Activated naive CD8-positive, alpha-beta T cell treated with anti-CD3 and anti-CD28 coated beads, Interleukin-2, amount 50 U/mL, for 24 hours (primary cell): ENCODE data around the gene DOK6.

ENCODE experiments used
- ATAC-seq: fragments of 150-1000 bp; cut with Tn5 transposase; one replicate; pipeline ENCODE4 v1.10.0; 2021
- DNase-seq: peaks from one replicate; pipeline ENCODE4 v3.0.0; 2021
- H3K27ac Mint-ChIP-seq: one replicate; pipeline ENCODE4 v1.8.0; 2021; ENCODE audit warnings: mild to moderate bottlenecking, mixed read lengths
- H3K27me3 Mint-ChIP-seq: one replicate; pipeline ENCODE4 v1.8.0; 2021; ENCODE audit warnings: mixed read lengths
- H3K36me3 Mint-ChIP-seq: one replicate; pipeline ENCODE4 v1.8.0; 2021; ENCODE audit warnings: low read depth, mixed read lengths
- H3K4me1 Mint-ChIP-seq: one replicate; pipeline ENCODE4 v1.8.0; 2021; ENCODE audit warnings: mixed read lengths
- H3K4me3 Mint-ChIP-seq: one replicate; pipeline ENCODE4 v1.8.0; 2021; ENCODE audit warnings: mild to moderate bottlenecking, moderate library complexity, mixed read lengths
- H3K9me3 Mint-ChIP-seq: one replicate; pipeline ENCODE4 v1.8.0; 2021; ENCODE audit warnings: mixed read lengths

DOK6 gene

DNA sequence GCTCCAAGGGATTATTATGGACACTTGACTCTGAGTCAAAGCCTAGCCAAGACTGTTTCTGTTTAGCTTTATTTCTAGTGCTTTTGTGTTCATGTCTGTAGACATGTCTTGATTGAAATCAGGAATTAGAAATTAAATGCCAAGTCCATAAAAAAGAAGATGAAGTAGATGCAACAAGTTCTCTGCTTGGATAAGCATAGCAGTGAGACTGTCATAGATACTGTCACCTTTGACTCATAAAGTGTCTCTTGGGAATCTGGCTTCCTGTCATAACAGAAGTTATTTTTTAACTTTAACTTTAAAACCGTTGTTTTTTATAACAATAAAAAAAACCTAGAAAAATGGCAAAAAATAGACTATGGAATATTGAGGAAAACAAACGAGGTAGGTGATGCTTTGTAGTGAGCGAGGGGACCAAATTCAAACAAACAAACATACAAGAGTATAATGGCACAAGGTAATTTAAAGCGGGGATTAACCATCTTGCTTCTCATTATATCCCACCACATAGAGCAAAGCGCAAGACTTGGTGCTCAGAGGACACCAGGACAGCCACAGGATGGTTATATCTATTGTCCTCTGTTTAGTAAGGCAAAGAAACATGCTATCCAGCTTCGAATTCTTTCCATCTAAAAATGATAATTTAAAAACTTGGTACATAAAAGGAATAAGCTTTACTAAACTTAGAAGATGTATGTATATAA, 482.4 kb downstream of the DOK6 start:
- peak overlapping the region; percentile 73 for H3K27ac Mint-ChIP-seq
- peaks cover 45% of the 10 kb centered on the region for H3K36me3 Mint-ChIP-seq
- no peaks in the 10 kb centered on the region for H3K27me3 Mint-ChIP-seq
- H3K4me3 Mint-ChIP-seq, result no peak overlapping the region
- ATAC-seq (no peak), DNase-seq (no peak)
- H3K4me1 Mint-ChIP-seq, result peaks cover 74% of the 10 kb centered on the region
- H3K9me3 Mint-ChIP-seq, result peaks cover 14% of the 10 kb centered on the region

DNA sequence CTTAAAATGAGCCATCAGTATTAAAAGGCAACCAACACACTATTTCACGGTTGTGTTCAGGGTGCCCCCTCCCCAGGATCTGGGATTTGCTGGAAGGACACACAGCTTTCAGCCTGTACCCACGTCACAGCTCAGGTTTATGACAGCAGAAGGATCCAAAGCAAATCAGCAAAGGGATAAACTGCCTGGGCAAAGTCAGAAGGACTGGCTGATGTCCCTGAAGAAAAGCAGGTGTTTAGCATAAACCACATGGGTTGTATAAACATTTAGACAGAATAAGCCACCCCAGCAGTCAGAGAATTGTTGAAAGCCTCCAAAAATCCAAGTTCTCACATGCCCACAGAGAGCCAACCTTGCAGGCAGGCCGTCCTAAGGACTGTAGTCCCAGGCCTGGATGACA, 483.1 kb downstream of the DOK6 start:
- peaks cover 46% of the 10 kb centered on the region for H3K36me3 Mint-ChIP-seq
- DNase-seq, result no peak
- H3K27me3 Mint-ChIP-seq, result no peaks in the 10 kb centered on the region
- H3K27ac Mint-ChIP-seq, result peak overlapping the region; percentile 95
- H3K9me3 Mint-ChIP-seq, result peaks cover 11% of the 10 kb centered on the region
- no peak for ATAC-seq
- no peak overlapping the region for H3K4me3 Mint-ChIP-seq
- H3K4me1 Mint-ChIP-seq, result peaks cover 74% of the 10 kb centered on the region

DNA sequence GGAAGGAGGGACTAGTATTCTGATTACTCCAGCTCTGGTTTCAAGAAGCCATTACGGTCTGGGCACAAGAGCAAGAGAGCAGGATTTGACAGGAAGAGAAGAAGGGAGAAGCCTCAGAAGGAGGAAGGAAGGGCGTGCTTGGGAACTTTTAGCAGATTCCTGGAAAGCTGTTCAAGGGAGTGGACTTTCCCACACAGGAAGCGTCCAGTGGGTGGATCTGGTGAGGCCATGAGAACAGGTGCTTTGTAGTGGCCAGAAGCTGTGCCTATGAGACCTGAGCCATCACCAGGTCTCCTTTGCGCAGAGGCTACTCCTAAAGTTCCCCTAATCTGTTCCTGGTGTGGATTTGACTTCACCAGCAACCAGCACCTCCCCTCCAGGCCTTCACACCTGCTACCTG, 484.7 kb downstream of the DOK6 start:
- Mint-ChIP-seq H3K9me3 (peaks cover 2% of the 10 kb centered on the region), H3K27me3 (no peaks in the 10 kb centered on the region), H3K27ac (peak overlapping the region; percentile 95), H3K4me3 (peak overlapping the region; percentile 70), H3K36me3 (peaks cover 43% of the 10 kb centered on the region), H3K4me1 (peaks cover 85% of the 10 kb centered on the region)
- DNase-seq (no peak), ATAC-seq (no peak)

DNA sequence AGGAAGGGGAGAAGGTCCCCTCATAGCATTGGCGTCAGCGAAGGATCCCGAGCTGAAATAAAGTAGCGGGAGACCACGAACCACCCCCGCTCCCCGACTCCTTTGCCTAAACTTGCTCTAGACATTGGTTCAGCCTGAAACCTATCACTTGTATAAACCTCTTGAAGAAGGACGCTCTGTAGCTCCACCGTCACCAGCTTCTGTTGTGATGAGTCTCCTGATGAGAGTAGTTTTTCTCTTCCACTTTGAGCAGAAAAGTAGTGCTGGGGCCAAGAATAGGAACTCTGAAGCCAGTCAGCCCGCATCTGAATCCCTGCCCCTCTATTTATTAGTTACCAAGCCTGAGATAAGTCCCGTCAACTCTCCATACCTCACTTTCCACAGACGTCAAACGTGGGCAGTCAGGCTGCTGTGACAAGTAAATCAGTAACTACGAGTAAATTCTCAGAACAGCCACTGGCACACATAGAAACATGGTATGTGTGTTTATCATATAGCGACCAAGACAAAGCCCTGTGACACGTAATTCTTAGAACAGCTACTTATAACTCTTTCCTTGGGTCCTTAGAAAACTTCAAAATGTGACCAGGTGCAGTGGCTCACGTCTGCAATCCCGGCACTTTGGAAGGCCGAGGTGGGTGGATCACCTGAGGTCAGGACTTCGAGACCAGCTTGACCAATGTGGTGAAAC, 485.3 kb downstream of the DOK6 start:
- DNase-seq (peak; percentile 32), ATAC-seq (peak; percentile 68)
- peaks cover 3% of the 10 kb centered on the region for H3K9me3 Mint-ChIP-seq
- peak overlapping the region; percentile 70 for H3K4me3 Mint-ChIP-seq
- no peaks in the 10 kb centered on the region for H3K27me3 Mint-ChIP-seq
- peak overlapping the region; percentile 95 for H3K27ac Mint-ChIP-seq
- H3K36me3 Mint-ChIP-seq, result peaks cover 48% of the 10 kb centered on the region
- H3K4me1 Mint-ChIP-seq, result peaks cover 90% of the 10 kb centered on the region

DNA sequence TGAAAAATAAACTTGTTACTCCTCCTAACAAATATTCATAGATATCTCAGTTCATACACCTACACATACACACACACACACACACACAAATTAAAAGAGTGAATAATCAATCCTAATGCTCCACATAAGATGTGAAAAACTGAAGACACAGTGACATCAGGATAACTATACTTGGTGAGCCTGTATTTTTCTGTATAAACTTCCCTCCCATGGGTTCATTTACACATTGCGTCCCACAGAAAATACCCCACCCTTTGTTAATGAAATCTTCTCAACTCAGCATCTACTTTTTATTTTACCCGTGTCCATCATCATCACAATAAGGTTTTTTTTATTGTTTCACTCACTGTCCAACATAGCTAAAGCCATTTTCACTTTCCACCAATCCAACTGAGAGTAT, 486.6 kb downstream of the DOK6 start:
- Mint-ChIP-seq H3K27me3 (no peaks in the 10 kb centered on the region), H3K9me3 (peaks cover 11% of the 10 kb centered on the region), H3K4me3 (peak overlapping the region; percentile 31), H3K4me1 (peaks cover 94% of the 10 kb centered on the region), H3K27ac (peak overlapping the region; percentile 92), H3K36me3 (peaks cover 60% of the 10 kb centered on the region)
- no peak for DNase-seq
- ATAC-seq, result no peak

DNA sequence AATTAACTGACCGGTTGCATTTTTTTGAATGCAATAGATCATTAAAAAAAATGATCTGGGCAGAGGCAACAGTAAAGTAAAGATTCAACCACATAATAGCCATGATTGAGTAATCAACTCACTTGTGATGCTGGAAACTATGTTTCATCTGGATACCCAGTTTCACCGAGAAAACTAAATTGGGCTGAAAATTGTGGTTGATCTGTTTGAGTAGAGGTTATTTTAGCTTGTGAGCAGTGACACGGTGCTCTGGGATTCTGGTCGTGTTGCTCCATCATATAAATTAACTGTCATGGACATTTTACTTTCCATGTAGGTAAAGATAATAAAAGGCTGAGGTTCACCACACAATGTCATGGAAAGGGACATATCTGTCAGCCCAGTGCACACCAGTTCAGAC, 488.3 kb downstream of the DOK6 start:
- H3K4me3 Mint-ChIP-seq, result peak overlapping the region; percentile 51
- peaks cover 89% of the 10 kb centered on the region for H3K4me1 Mint-ChIP-seq
- H3K27me3 Mint-ChIP-seq, result no peaks in the 10 kb centered on the region
- peaks cover 11% of the 10 kb centered on the region for H3K9me3 Mint-ChIP-seq
- H3K36me3 Mint-ChIP-seq, result peaks cover 69% of the 10 kb centered on the region
- H3K27ac Mint-ChIP-seq, result peak overlapping the region; percentile 92
- DNase-seq, result no peak
- ATAC-seq, result peak; percentile 55

DNA sequence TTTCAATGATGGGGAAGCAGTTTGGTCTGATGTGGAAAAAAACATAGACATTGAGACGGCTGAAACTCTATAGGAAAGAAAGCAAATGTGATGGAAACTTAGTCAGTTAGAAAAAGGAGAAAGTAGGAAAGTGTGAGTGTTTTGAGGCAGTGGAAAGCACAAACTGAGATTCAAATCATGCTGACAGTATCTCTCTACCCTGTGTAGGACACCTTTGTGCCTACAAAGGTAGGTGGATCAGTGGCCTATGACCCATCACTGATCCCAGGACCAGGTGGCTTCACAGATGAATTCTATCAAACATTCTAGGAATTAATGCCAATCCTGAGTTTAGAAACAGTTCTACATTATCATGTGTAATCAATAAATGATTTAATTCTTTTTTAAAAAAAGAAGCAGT, 489.9 kb downstream of the DOK6 start:
- H3K36me3 Mint-ChIP-seq, result peaks cover 66% of the 10 kb centered on the region
- H3K27ac Mint-ChIP-seq, result peak overlapping the region; percentile 92
- no peak for DNase-seq
- H3K27me3 Mint-ChIP-seq, result no peaks in the 10 kb centered on the region
- peak; percentile 77 for ATAC-seq
- peak overlapping the region; percentile 28 for H3K4me3 Mint-ChIP-seq
- H3K4me1 Mint-ChIP-seq, result peaks cover 79% of the 10 kb centered on the region
- H3K9me3 Mint-ChIP-seq, result peaks cover 11% of the 10 kb centered on the region

DNA sequence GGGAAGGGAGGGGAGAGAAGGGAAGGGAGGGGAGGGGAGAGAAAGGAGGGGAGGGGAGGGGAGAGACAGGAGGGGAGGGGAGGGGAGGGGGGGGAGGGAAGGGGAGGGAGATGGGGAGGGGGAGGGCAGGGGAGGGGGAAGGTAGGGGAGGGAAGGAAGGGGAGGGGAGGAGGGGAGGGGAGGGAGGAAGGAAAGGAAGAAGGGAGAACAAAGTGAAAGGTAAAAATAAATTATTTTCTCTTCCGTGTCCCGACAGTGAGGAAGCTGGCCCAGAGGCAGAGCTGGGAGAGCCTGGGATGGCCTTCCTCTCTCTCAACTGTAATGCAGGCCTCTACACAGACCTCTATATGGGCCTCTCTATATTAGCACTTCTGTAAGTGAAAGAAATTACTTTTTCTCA, 493.8 kb downstream of the DOK6 start:
- Mint-ChIP-seq H3K4me3 (no peak overlapping the region), H3K27ac (peak overlapping the region; percentile 98), H3K4me1 (peaks cover 81% of the 10 kb centered on the region)

DNA sequence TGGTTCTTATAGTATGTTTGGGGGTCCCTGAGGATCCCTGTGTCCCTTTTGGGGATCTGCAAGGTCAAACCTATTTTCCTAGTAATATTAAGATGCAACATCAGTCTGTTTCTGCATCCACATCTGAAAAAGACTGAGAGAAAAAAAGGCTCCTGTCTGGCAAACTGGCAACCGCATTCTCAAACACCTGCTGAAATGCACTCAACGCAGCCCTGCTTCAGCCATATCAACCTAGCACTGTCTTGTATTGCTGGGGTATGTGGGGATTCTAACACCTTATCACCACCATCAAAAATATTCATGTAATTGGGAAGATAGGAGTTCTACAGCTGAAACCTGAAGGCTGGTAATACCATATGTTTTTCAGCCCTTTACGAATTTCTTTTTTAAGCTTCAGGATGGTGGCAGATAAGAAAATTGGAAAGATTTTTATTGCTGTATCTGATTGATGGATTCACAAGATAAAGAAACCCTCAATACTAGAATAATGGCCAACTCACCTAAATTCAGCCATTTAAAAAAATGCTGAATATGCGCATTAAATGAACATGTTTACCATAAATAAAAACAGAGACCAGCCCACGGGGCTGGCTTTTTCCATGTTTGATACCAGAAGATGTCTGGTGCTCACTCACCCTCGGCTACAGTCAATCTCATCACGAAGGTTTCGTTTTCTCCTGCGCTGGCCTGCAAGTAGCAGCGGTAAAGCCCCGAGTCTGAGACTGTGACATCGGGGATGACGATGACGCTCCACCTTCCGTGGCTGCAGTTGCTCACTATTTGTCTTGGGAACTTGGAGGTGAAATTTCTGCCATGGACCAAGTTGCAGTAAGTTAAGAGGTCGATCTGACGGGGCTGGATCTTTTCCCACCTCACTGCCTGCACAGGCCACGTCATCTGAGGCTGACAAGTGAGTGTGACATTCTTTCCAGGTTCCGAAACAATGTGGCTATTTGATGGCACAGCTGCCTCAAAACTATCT, 494.7 kb downstream of the DOK6 start:
- peaks cover 65% of the 10 kb centered on the region for H3K36me3 Mint-ChIP-seq
- no peaks in the 10 kb centered on the region for H3K27me3 Mint-ChIP-seq
- H3K9me3 Mint-ChIP-seq, result peaks cover 16% of the 10 kb centered on the region
- ATAC-seq, result no peak
- peak overlapping the region; percentile 98 for H3K27ac Mint-ChIP-seq
- peaks cover 79% of the 10 kb centered on the region for H3K4me1 Mint-ChIP-seq
- DNase-seq, result no peak
- no peak overlapping the region for H3K4me3 Mint-ChIP-seq

More for the DNA sequence above, 493.8 kb downstream of the DOK6 start:
- DNase-seq, result no peak
- ATAC-seq, result no peak
- Mint-ChIP-seq H3K36me3 (peaks cover 60% of the 10 kb centered on the region), H3K9me3 (peaks cover 11% of the 10 kb centered on the region), H3K27me3 (no peaks in the 10 kb centered on the region)

DNA sequence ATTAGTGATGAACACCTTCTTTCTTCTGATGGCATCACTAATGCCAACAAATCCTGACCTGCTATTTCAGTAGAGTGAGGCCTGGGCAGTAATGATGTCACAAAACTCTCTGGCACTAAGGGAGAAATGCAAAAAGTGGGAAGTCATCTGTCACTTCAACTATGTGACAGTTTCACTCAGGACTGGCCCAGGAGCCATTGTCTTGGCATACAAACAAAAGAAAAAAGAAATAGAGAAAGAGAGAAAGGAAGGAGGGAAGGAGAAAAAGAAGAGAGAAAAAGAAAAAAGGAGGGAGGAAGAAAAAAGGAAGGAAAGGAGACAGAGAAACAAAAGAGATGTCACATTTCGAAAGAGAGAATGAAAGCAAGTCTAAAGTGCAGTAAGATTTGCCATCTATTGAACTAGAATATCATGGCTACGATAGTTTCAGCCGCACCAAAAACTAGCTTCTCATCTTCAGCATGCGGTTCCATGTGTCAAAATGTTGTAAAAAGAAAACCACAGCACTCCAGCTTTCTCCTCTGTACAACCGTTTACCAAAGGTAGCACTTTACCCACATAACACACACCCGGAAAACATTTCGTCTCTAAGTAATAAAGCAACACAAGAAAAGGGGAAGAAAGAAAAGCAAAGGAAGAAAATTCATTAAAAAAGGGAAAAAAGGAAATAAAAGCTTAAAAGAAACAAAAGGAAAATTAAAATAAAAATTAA, 496.9 kb downstream of the DOK6 start:
- peak; percentile 65 for ATAC-seq
- Mint-ChIP-seq H3K9me3 (peaks cover 5% of the 10 kb centered on the region), H3K36me3 (peaks cover 58% of the 10 kb centered on the region), H3K27me3 (no peaks in the 10 kb centered on the region), H3K4me3 (peak overlapping the region; percentile 74), H3K4me1 (peaks cover 70% of the 10 kb centered on the region), H3K27ac (peak overlapping the region; percentile 98)
- no peak for DNase-seq

DNA sequence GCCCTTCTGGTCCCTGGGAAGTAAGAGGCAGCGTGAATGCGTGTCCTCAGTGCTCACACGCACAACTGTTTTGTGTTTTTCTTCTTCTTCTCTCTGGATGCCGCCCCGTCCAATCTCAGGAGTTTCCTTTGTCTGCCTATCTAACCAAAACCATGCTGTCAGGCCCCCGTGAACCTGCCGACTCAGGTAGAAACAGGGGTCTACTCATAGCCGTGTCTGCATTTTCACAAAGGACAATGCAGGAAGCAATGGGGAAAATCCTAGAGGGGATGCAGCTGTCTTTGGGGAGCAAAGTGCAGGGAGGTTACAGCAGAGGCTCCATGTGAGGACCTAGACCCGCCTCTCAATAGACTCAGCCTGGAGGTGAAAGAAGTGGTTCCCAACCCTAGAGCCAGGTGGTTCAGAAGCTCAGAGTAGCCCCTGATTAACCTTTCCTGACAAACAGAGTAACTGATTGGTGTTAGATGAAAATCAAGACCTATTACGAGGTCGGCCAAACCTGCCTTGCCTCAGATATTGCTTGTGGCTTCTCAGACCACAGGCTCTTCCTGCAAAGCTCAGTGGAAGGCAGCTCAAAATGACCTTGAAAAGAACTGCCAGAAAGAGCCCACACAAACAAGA, 497.7 kb downstream of the DOK6 start:
- H3K4me3 Mint-ChIP-seq, result peak overlapping the region; percentile 74
- peak; percentile 41 for DNase-seq
- peaks cover 5% of the 10 kb centered on the region for H3K9me3 Mint-ChIP-seq
- peak overlapping the region; percentile 98 for H3K27ac Mint-ChIP-seq
- no peaks in the 10 kb centered on the region for H3K27me3 Mint-ChIP-seq
- H3K4me1 Mint-ChIP-seq, result peaks cover 68% of the 10 kb centered on the region
- ATAC-seq, result peak; percentile 34
- peaks cover 57% of the 10 kb centered on the region for H3K36me3 Mint-ChIP-seq
